GM06990 (cell line): Measurements from ENCODE around the gene BET1L.
"Not testable (repeated sequence)": the region's sequence is repeated elsewhere in the genome, so short reads cannot be mapped to it uniquely, and the experiment has no call there.

ENCODE experiments used
- DNase-seq: peaks from one replicate; pipeline ENCODE4 v3.0.0-alpha.2; 2011; ENCODE audit not compliant: insufficient read length; ENCODE audit errors: extremely low read depth
- H3K27me3 ChIP-seq: replicated peaks from 2 replicates; pipeline ENCODE4 v1.6.0; 2011; ENCODE audit warnings: low read length; ENCODE audit not compliant: control insufficient read depth, insufficient read depth
- H3K36me3 ChIP-seq: 2 replicates; pipeline ENCODE4 v1.5.1; 2011; ENCODE audit warnings: low read length; ENCODE audit not compliant: control insufficient read depth, insufficient read depth
- H3K4me3 ChIP-seq: replicated peaks from 2 replicates; pipeline ENCODE4 v1.5.1; 2011; ENCODE audit warnings: low read depth, mild to moderate bottlenecking, control low read depth, low read length
- TF ChIP-seq, protein P1 (sequence below): IDR thresholded peaks from 2 replicates; pipeline ENCODE4 v1.5.1; 2011; ENCODE audit warnings: low read length, control low read depth, mild to moderate bottlenecking, inconsistent platforms; ENCODE audit not compliant: insufficient read depth, poor library complexity, severe bottlenecking

BET1L gene

DNA sequence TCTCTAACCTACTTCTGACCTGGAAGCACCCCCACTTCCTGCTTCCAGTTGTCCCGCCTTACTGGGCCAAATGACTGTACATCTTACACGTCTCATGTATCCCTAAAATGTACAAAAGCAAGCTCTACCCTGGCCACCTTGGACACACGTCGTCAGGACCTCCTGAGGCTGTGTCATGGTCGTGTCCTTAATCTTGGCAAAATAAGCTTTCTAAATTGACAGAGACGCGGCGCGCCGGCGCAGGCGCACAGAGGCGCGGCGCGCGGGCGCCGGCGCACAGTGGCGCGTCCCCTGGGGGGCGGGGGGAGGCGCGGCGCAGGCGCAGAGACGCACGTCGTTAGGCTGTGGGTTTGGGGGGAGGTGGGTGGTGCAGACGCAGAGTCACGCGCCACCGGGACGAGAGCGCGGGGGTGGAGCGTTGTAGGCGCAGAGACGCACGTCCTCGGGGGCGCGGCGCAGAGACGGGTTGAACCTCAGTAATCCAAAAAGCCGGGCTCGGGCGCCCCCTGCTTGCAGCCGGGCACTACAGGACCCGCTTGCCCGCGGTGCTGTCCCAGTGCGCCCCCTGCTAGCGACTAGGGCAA is 17.9 kb downstream of the BET1L start:
- peak; percentile 59 for DNase-seq
- not testable (repeated sequence) for H3K36me3 ChIP-seq, H3K4me3 ChIP-seq, H3K27me3 ChIP-seq
- TF ChIP-seq, protein P1, sequence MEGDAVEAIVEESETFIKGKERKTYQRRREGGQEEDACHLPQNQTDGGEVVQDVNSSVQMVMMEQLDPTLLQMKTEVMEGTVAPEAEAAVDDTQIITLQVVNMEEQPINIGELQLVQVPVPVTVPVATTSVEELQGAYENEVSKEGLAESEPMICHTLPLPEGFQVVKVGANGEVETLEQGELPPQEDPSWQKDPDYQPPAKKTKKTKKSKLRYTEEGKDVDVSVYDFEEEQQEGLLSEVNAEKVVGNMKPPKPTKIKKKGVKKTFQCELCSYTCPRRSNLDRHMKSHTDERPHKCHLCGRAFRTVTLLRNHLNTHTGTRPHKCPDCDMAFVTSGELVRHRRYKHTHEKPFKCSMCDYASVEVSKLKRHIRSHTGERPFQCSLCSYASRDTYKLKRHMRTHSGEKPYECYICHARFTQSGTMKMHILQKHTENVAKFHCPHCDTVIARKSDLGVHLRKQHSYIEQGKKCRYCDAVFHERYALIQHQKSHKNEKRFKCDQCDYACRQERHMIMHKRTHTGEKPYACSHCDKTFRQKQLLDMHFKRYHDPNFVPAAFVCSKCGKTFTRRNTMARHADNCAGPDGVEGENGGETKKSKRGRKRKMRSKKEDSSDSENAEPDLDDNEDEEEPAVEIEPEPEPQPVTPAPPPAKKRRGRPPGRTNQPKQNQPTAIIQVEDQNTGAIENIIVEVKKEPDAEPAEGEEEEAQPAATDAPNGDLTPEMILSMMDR, result peak; percentile 29

DNA sequence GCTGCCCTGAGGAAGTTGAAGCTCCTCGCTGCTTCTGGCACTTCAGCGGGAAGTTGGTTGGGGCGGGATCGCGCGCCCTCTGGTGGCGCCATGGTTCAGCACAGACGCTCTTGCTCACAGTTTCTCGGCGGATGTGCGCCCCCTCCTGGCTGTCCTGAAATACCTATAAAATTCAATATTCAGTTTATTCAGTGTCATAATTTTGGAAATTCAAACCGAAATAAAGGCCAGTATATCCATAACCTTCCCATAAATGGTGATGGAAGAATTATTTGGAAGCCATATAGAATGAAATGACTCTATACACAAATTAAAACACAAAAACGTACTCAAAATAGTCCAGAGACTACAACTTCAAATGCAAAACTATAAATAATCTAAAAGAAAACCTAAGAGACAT is 27.0 kb downstream of the BET1L start:
- H3K36me3 ChIP-seq, H3K4me3 ChIP-seq, DNase-seq, H3K27me3 ChIP-seq: not testable (repeated sequence)
